K562 (cell line): ENCODE data around the gene RHOT1. TPM values are rescaled to one million over a fixed set of nuclear protein-coding genes. Genes with fewer than 3 reads are reported as not detected.

Experiments
- BRF1 ChIP-seq: IDR thresholded peaks from 3 replicates; pipeline ENCODE4 v1.6.1; 2011; ENCODE audit warnings: borderline replicate concordance, mild to moderate bottlenecking; ENCODE audit not compliant: insufficient read length; ENCODE audit errors: extremely low read depth
- CHD1 ChIP-seq: fragments of 200-600 bp; sonication (generic); IDR thresholded peaks from one replicate; pipeline ENCODE4 v1.6.1; 2012; ENCODE audit warnings: mild to moderate bottlenecking, moderate library complexity, low read length, inconsistent platforms
- FOXK2 ChIP-seq, 2 experiments: fragments of 450-650 bp; IDR thresholded peaks in 1 of 2; conservative IDR thresholded peaks in 1 of 2; 2 replicates each; pipeline ENCODE4 v1.6.1; 2016; ENCODE audit warnings: low read depth in 2 of 2, mild to moderate bottlenecking in 1 of 2
- HDAC2 ChIP-seq: fragments of 450-650 bp; IDR thresholded peaks from 2 replicates; pipeline ENCODE4 v1.6.1; 2016; ENCODE audit warnings: mild to moderate bottlenecking
- KDM5B ChIP-seq: fragments of 200-600 bp; sonication (generic); IDR thresholded peaks from 2 replicates; pipeline ENCODE4 v1.6.1; 2012; ENCODE audit warnings: low read depth, mild to moderate bottlenecking, moderate library complexity, low read length, control low read depth, inconsistent platforms; ENCODE audit not compliant: insufficient replicate concordance
- L3MBTL2 ChIP-seq: fragments of 450-650 bp; IDR thresholded peaks from 2 replicates; pipeline ENCODE4 v1.6.1; 2016; ENCODE audit warnings: mild to moderate bottlenecking, moderate library complexity
- POLR2G ChIP-seq: fragments of 200-400 bp; formaldehyde crosslinking; IDR thresholded peaks from 2 replicates; pipeline ENCODE4 v1.6.1; 2017; ENCODE audit warnings: low read depth, mild to moderate bottlenecking, antibody characterized with exemption, low read length, moderate library complexity
- POLR2H ChIP-seq: IDR thresholded peaks from 2 replicates; pipeline ENCODE4 v1.6.1; 2016; ENCODE audit warnings: missing genetic modification characterization, low read depth, mild to moderate bottlenecking, control low read depth, missing compliant biosample characterization, moderate library complexity
- RBM15 ChIP-seq: fragments of 200-400 bp; formaldehyde crosslinking; IDR thresholded peaks from 2 replicates; pipeline ENCODE4 v1.6.1; 2018; ENCODE audit warnings: mild to moderate bottlenecking, low read length, moderate library complexity; ENCODE audit not compliant: insufficient read depth
- SNRNP70 ChIP-seq: fragments of 200-400 bp; formaldehyde crosslinking; optimal IDR thresholded peaks from 2 replicates; pipeline ENCODE3; 2017; ENCODE audit warnings: low read depth, low read length
- TGIF2 ChIP-seq: sonication (generic); formaldehyde crosslinking; IDR thresholded peaks from 2 replicates; pipeline ENCODE4 v1.8.1; 2022; ENCODE audit warnings: mild to moderate bottlenecking, missing genetic modification reagents, moderate library complexity
- XRCC5 ChIP-seq: fragments of 200-400 bp; formaldehyde crosslinking; IDR thresholded peaks from 2 replicates; pipeline ENCODE4 v1.6.1; 2017; ENCODE audit warnings: low read depth, mild to moderate bottlenecking, low read length
- polyA plus RNA-seq, 8 experiments: library from polyadenylated mRNA; depleted of rRNA in 4 of 8; stranded (reverse) in 5 of 8; unstranded in 3 of 8; fragments of >200 nt; fragmentation: Nextera tagmentation in 2 of 8; fragmentation: Illumina TruSeq in 1 of 8; extraction: Ambion mirVana in 2 of 8; extraction: Trizol in 1 of 8; gene quantifications; 2 replicates each; pipeline versions ENCODE4 v1.2.1 to v1.2.3, GENCODE V29; 2011 to 2014; ENCODE audit warnings: inconsistent platforms in 1 of 8, missing spikeins in 1 of 8
- total RNA-seq, 7 experiments: library from RNA; depleted of rRNA in 6 of 7; stranded (reverse); fragments of >200 nt in 6 of 7; fragmentation: Illumina TruSeq in 2 of 7; extraction: Trizol in 2 of 7; gene quantifications; 2 replicates each; pipeline versions ENCODE4 v1.2.1 to v1.2.3, GENCODE V29; 2011 to 2021; ENCODE audit warnings: low replicate concordance in 1 of 7
- TF ChIP-seq, protein P1 (sequence below): fragments of 450-650 bp; formaldehyde crosslinking; IDR thresholded peaks from 2 replicates; pipeline ENCODE4 v1.4.0; 2020; ENCODE audit warnings: mild to moderate bottlenecking, moderate library complexity
- TF ChIP-seq, protein P2 (sequence below): IDR thresholded peaks from 2 replicates; pipeline ENCODE4 v1.6.1; 2016; ENCODE audit warnings: missing genetic modification characterization, missing compliant biosample characterization
- TF ChIP-seq, protein P3 (sequence below): sonication (generic); formaldehyde crosslinking; IDR thresholded peaks from 2 replicates; pipeline ENCODE4 v1.8.1; 2023; ENCODE audit warnings: mild to moderate bottlenecking, missing genetic modification reagents
- TF ChIP-seq, protein P4 (sequence below): sonication (generic); formaldehyde crosslinking; IDR thresholded peaks from 2 replicates; pipeline ENCODE4 v1.8.1; 2022; ENCODE audit warnings: missing genetic modification reagents
- TF ChIP-seq, protein P5 (sequence below): fragments of 250-450 bp; sonication (Bioruptor Pico); IDR thresholded peaks from 2 replicates; pipeline ENCODE4 v1.8.0; 2021; ENCODE audit warnings: mild to moderate bottlenecking, moderate library complexity
- TF ChIP-seq, protein P6 (sequence below): fragments of 250-450 bp; sonication (Bioruptor Pico); IDR thresholded peaks from 2 replicates; pipeline ENCODE4 v1.5.0; 2020; ENCODE audit warnings: mild to moderate bottlenecking, borderline replicate concordance

Gene RHOT1
- total and polyA plus RNA-seq, 9 of the 15 experiments (the other 6 are each of a cell fraction or from before 2014, with no cell fraction given): 23.0 to 101 (median 32.2) TPM

DNA sequence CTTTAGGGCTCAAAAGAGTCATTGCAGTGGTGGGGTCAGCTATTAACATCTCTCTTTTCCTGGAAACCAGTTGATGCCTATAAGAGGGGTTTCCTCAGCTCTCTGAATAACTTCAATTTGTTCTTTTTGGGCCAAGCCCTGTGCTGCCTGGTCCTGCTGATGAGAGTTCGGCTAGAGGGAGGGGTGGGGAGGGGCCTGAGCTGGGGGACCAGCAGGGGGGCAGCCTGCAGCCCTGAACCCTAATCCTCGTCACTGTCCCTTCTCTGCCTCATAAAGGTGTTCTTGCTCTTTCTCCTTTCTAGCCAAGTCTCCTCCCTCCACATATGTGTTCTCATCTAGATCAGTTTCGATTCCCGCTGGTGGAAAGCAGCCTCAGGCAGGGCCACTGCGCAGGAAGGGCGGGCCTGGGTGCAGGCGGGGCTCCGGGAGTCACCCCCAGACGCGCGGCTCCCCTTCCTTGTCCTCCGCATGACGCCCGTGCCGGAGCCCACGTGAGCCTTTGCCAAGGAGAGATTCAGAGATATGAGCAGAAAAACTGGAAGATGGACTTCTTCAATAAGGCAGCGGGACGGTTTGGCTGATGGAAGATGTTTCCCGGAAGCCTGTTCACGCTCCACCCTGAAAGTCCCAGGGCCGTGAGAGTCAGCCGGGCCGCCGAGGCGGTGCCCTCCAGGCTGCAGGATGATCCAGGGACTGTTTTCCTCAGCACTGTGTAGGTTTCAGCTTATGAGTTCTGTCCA is 15.0 kb upstream of the RHOT1 start (continued):
- TF ChIP-seq, protein P1, sequence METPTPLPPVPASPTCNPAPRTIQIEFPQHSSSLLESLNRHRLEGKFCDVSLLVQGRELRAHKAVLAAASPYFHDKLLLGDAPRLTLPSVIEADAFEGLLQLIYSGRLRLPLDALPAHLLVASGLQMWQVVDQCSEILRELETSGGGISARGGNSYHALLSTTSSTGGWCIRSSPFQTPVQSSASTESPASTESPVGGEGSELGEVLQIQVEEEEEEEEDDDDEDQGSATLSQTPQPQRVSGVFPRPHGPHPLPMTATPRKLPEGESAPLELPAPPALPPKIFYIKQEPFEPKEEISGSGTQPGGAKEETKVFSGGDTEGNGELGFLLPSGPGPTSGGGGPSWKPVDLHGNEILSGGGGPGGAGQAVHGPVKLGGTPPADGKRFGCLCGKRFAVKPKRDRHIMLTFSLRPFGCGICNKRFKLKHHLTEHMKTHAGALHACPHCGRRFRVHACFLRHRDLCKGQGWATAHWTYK (CRISPR knock-in tag): no peak
- TF ChIP-seq POLR2H (tag) (no peak), TGIF2 (CRISPR knock-in tag) (no peak), KDM5B (no peak), CHD1 (no peak), RBM15 (no peak), BRF1 (no peak), XRCC5 (no peak), FOXK2 (conservative IDR thresholded peaks at IDR 0.05 in 1 of 2, IDR thresholded peaks at IDR 0.05 in 1 of 2; ENCODE audit: low read depth in 2 of 2) (peak in 1 of 2 experiments; percentile 38; a peak in 1 of 4 replicates), L3MBTL2 (peak; percentile 77), HDAC2 (peak; percentile 78), SNRNP70 (no peak), POLR2G (peak; percentile 82)
- TF ChIP-seq, protein P2, sequence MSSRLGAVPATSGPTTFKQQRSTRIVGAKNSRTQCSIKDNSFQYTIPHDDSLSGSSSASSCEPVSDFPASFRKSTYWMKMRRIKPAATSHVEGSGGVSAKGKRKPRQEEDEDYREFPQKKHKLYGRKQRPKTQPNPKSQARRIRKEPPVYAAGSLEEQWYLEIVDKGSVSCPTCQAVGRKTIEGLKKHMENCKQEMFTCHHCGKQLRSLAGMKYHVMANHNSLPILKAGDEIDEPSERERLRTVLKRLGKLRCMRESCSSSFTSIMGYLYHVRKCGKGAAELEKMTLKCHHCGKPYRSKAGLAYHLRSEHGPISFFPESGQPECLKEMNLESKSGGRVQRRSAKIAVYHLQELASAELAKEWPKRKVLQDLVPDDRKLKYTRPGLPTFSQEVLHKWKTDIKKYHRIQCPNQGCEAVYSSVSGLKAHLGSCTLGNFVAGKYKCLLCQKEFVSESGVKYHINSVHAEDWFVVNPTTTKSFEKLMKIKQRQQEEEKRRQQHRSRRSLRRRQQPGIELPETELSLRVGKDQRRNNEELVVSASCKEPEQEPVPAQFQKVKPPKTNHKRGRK: no peak
- TF ChIP-seq, protein P3, sequence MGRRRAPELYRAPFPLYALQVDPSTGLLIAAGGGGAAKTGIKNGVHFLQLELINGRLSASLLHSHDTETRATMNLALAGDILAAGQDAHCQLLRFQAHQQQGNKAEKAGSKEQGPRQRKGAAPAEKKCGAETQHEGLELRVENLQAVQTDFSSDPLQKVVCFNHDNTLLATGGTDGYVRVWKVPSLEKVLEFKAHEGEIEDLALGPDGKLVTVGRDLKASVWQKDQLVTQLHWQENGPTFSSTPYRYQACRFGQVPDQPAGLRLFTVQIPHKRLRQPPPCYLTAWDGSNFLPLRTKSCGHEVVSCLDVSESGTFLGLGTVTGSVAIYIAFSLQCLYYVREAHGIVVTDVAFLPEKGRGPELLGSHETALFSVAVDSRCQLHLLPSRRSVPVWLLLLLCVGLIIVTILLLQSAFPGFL (CRISPR knock-in tag): no peak
- TF ChIP-seq, protein P4, sequence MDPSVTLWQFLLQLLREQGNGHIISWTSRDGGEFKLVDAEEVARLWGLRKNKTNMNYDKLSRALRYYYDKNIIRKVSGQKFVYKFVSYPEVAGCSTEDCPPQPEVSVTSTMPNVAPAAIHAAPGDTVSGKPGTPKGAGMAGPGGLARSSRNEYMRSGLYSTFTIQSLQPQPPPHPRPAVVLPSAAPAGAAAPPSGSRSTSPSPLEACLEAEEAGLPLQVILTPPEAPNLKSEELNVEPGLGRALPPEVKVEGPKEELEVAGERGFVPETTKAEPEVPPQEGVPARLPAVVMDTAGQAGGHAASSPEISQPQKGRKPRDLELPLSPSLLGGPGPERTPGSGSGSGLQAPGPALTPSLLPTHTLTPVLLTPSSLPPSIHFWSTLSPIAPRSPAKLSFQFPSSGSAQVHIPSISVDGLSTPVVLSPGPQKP (CRISPR knock-in tag): no peak
- TF ChIP-seq, protein P5, sequence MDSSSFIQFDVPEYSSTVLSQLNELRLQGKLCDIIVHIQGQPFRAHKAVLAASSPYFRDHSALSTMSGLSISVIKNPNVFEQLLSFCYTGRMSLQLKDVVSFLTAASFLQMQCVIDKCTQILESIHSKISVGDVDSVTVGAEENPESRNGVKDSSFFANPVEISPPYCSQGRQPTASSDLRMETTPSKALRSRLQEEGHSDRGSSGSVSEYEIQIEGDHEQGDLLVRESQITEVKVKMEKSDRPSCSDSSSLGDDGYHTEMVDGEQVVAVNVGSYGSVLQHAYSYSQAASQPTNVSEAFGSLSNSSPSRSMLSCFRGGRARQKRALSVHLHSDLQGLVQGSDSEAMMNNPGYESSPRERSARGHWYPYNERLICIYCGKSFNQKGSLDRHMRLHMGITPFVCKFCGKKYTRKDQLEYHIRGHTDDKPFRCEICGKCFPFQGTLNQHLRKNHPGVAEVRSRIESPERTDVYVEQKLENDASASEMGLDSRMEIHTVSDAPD (CRISPR knock-in tag): no peak
- TF ChIP-seq, protein P6, sequence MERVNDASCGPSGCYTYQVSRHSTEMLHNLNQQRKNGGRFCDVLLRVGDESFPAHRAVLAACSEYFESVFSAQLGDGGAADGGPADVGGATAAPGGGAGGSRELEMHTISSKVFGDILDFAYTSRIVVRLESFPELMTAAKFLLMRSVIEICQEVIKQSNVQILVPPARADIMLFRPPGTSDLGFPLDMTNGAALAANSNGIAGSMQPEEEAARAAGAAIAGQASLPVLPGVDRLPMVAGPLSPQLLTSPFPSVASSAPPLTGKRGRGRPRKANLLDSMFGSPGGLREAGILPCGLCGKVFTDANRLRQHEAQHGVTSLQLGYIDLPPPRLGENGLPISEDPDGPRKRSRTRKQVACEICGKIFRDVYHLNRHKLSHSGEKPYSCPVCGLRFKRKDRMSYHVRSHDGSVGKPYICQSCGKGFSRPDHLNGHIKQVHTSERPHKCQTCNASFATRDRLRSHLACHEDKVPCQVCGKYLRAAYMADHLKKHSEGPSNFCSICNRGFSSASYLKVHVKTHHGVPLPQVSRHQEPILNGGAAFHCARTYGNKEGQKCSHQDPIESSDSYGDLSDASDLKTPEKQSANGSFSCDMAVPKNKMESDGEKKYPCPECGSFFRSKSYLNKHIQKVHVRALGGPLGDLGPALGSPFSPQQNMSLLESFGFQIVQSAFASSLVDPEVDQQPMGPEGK: no peak
